H1 (cell line): ENCODE measurements around the gene PEAK3. TPM values are rescaled to one million over a fixed set of nuclear protein-coding genes. Genes with fewer than 3 reads are reported as not detected.

Experiments used
- CTCF ChIA-PET: fragments of 300-600 bp; sonication (Branson Sonifier 250); formaldehyde crosslinking; loops from one replicate; lab custom pipeline; 2021; ENCODE audit not compliant: partially characterized antibody; lab: Charles Lee
- POLR2A ChIA-PET: fragments of 300-600 bp; sonication (Branson Sonifier 250); formaldehyde crosslinking; loops from one replicate; lab custom pipeline; 2021; ENCODE audit warnings: inconsistent platforms; ENCODE audit not compliant: partially characterized antibody; lab: Charles Lee
- DNase-seq, 2 experiments: peaks; one replicate each; pipeline versions ENCODE4 v3.0.0 to v3.0.0-alpha.2; 2010 to 2022; ENCODE audit warnings: low spot score in 2 of 2, low read depth in 1 of 2, mixed read lengths in 1 of 2
- FAIRE-seq: peaks from 2 replicates; lab custom pipeline; 2011; peaks lifted over from hg19 to GRCh38; lab: Jason Lieb, UNC
- H2AFZ ChIP-seq: 2 replicates; pipeline ENCODE4 v1.8.1; 2012; ENCODE audit warnings: low read length, inconsistent platforms
- H2AK5ac ChIP-seq: 2 replicates; pipeline ENCODE4 v1.6.1; 2013; ENCODE audit warnings: low read depth, low read length
- H2BK120ac ChIP-seq: replicated peaks from 2 replicates; pipeline ENCODE3; 2013; ENCODE audit warnings: low read depth, low read length, inconsistent platforms
- H2BK12ac ChIP-seq: 2 replicates; pipeline ENCODE4 v1.6.1; 2013; ENCODE audit warnings: low read depth, low read length
- H2BK15ac ChIP-seq: 2 replicates; pipeline ENCODE4 v1.6.1; 2013; ENCODE audit warnings: low read length
- H2BK20ac ChIP-seq: 2 replicates; pipeline ENCODE4 v1.6.1; 2013; ENCODE audit warnings: low read length
- H2BK5ac ChIP-seq: 2 replicates; pipeline ENCODE4 v1.6.1; 2013; ENCODE audit warnings: low read depth, low read length
- H3K14ac ChIP-seq: 2 replicates; pipeline ENCODE4 v1.6.1; 2013; ENCODE audit warnings: inconsistent platforms; ENCODE audit not compliant: insufficient read length
- H3K18ac ChIP-seq: 2 replicates; pipeline ENCODE4 v1.6.1; 2013; ENCODE audit warnings: low read length; ENCODE audit errors: extremely low read depth
- H3K23ac ChIP-seq: 2 replicates; pipeline ENCODE4 v1.6.1; 2013; ENCODE audit warnings: inconsistent platforms; ENCODE audit not compliant: insufficient read length
- H3K23me2 ChIP-seq: 2 replicates; pipeline ENCODE4 v1.6.1; 2013; ENCODE audit warnings: low read depth, low read length
- H3K27ac ChIP-seq: 2 replicates; pipeline ENCODE4 v1.6.1; 2011; ENCODE audit warnings: low read depth, low read length, inconsistent platforms
- H3K27me3 ChIP-seq, 4 experiments: replicated peaks in 1 of 4; 1 replicate in 1 of 4; 2 replicates in 3 of 4; pipeline versions ENCODE4 v1.6.1 to v1.8.1; 2011 to 2013; ENCODE audit warnings: low read length in 3 of 4, mild to moderate bottlenecking in 3 of 4, inconsistent platforms in 2 of 4, mixed read lengths in 2 of 4, moderate library complexity in 1 of 4; ENCODE audit not compliant: control insufficient read depth in 3 of 4, insufficient read depth in 3 of 4; ENCODE audit errors: extremely low read depth in 1 of 4
- H3K36me3 ChIP-seq, 4 experiments: 2 replicates each; pipeline versions ENCODE4 v1.6.1 to v1.8.1; 2011 to 2013; ENCODE audit warnings: mild to moderate bottlenecking in 4 of 4, low read length in 3 of 4, moderate library complexity in 2 of 4, control low read depth in 1 of 4, inconsistent platforms in 1 of 4; ENCODE audit not compliant: insufficient read depth in 4 of 4, control insufficient read depth in 2 of 4
- H3K4ac ChIP-seq: replicated peaks from 2 replicates; pipeline ENCODE3; 2013; ENCODE audit warnings: low read length, low read depth, mixed read lengths, inconsistent platforms; ENCODE audit not compliant: insufficient read length
- H3K4me1 ChIP-seq, 4 experiments: replicated peaks in 1 of 4; 1 replicate in 1 of 4; 2 replicates in 3 of 4; pipeline versions ENCODE4 v1.6.1 to v1.8.1; 2011 to 2013; ENCODE audit warnings: low read length in 3 of 4, inconsistent platforms in 2 of 4, mixed read lengths in 1 of 4; ENCODE audit not compliant: insufficient read depth in 4 of 4, control insufficient read depth in 3 of 4
- H3K4me2 ChIP-seq, 2 experiments: 2 replicates each; pipeline versions ENCODE4 v1.6.1 to v1.8.1; 2011 to 2013; ENCODE audit warnings: low read depth in 2 of 2, low read length in 2 of 2, control low read depth in 1 of 2, inconsistent platforms in 1 of 2, mild to moderate bottlenecking in 1 of 2; ENCODE audit not compliant: insufficient read depth in 1 of 2
- H3K4me3 ChIP-seq, 4 experiments: fragments of 200-600, 300-600 bp in 1 of 4; sonication (generic), shearing (Covaris generic), sonication (Bioruptor Twin) in 1 of 4; 2 replicates each; pipeline versions ENCODE4 v1.5.1 to v1.8.1; 2011 to 2016; ENCODE audit warnings: low read length in 4 of 4, low read depth in 3 of 4, control low read depth in 2 of 4, inconsistent platforms in 2 of 4, mild to moderate bottlenecking in 2 of 4, mixed read lengths in 1 of 4, moderate library complexity in 1 of 4; ENCODE audit not compliant: insufficient read depth in 2 of 4; ENCODE audit errors: extremely low read depth in 1 of 4
- H3K56ac ChIP-seq: replicated peaks from 2 replicates; pipeline ENCODE3; 2013; ENCODE audit warnings: low read depth, mild to moderate bottlenecking, mixed read lengths, low read length, inconsistent platforms; ENCODE audit not compliant: insufficient read length
- H3K79me1 ChIP-seq: 2 replicates; pipeline ENCODE4 v1.6.1; 2013; ENCODE audit warnings: low read depth, low read length, control low read depth
- H3K79me2 ChIP-seq, 2 experiments: 2 replicates each; pipeline versions ENCODE4 v1.6.1 to v1.8.1; 2012 to 2013; ENCODE audit warnings: low read length in 2 of 2, mild to moderate bottlenecking in 2 of 2, inconsistent platforms in 1 of 2; ENCODE audit not compliant: insufficient read depth in 2 of 2, control insufficient read depth in 1 of 2
- H3K9ac ChIP-seq, 4 experiments: replicated peaks in 1 of 4; 1 replicate in 1 of 4; 2 replicates in 3 of 4; pipeline versions ENCODE4 v1.6.1 to v1.8.1; 2011 to 2013; ENCODE audit warnings: low read depth in 3 of 4, low read length in 3 of 4, control low read depth in 2 of 4, mild to moderate bottlenecking in 2 of 4, moderate library complexity in 2 of 4, inconsistent platforms in 1 of 4; ENCODE audit errors: extremely low read depth in 1 of 4
- H3K9me3 ChIP-seq, 2 experiments: 2 replicates each; pipeline versions ENCODE4 v1.6.1 to v1.8.1; 2012 to 2013; ENCODE audit warnings: mild to moderate bottlenecking in 2 of 2, moderate library complexity in 2 of 2, control low read depth in 1 of 2, inconsistent platforms in 1 of 2, low read depth in 1 of 2, low read length in 1 of 2, mixed read lengths in 1 of 2; ENCODE audit not compliant: insufficient read depth in 2 of 2
- H4K20me1 ChIP-seq, 2 experiments: replicated peaks in 1 of 2; 2 replicates each; pipeline versions ENCODE3 to v1.8.1; 2011 to 2013; ENCODE audit warnings: inconsistent platforms in 2 of 2, low read length in 2 of 2, mild to moderate bottlenecking in 1 of 2; ENCODE audit not compliant: insufficient read depth in 2 of 2, control insufficient read depth in 1 of 2
- H4K5ac ChIP-seq: 2 replicates; pipeline ENCODE4 v1.6.1; 2013; ENCODE audit warnings: low read length, low read depth, mixed read lengths, inconsistent platforms; ENCODE audit not compliant: insufficient read length
- H4K8ac ChIP-seq: 2 replicates; pipeline ENCODE4 v1.8.0; 2013; ENCODE audit warnings: mild to moderate bottlenecking, moderate library complexity, low read length, inconsistent platforms; ENCODE audit not compliant: insufficient read depth; ENCODE audit errors: extremely low read depth
- H4K91ac ChIP-seq: replicated peaks from 2 replicates; pipeline ENCODE3; 2013; ENCODE audit warnings: low read length, mixed read lengths, inconsistent platforms; ENCODE audit not compliant: insufficient read length
- CHD1 ChIP-seq: IDR thresholded peaks from 2 replicates; pipeline ENCODE4 v1.6.1; 2012; ENCODE audit warnings: low read depth, low read length, improper control_type of control experiment
- E2F6 ChIP-seq: IDR thresholded peaks from 2 replicates; pipeline ENCODE4 v1.6.1; 2012; ENCODE audit warnings: inconsistent platforms
- HDAC6 ChIP-seq: IDR thresholded peaks from one replicate; pipeline ENCODE4 v1.7.1; 2012; ENCODE audit warnings: low read depth, mild to moderate bottlenecking, inconsistent platforms, low read length, moderate library complexity
- KDM1A ChIP-seq: fragments of 200-600, 300-600 bp; sonication (generic); IDR thresholded peaks from 2 replicates; pipeline ENCODE4 v1.7.1; 2016; ENCODE audit warnings: mild to moderate bottlenecking, low read length, borderline replicate concordance
- MAX ChIP-seq: IDR thresholded peaks from 2 replicates; pipeline ENCODE4 v1.6.1; 2012; ENCODE audit warnings: inconsistent platforms
- RBBP5 ChIP-seq: IDR thresholded peaks from 2 replicates; pipeline ENCODE4 v1.7.1; 2012; ENCODE audit warnings: low read depth, mild to moderate bottlenecking, inconsistent platforms, low read length, moderate library complexity, borderline replicate concordance
- RNF2 ChIP-seq: fragments of 200-900, 300-1000 bp; sonication (generic); IDR thresholded peaks from 2 replicates; pipeline ENCODE4 v1.7.1; 2016; ENCODE audit warnings: borderline replicate concordance, low read depth, mild to moderate bottlenecking, antibody characterized with exemption, low read length; ENCODE audit not compliant: poor library complexity, severe bottlenecking; ENCODE audit errors: missing control alignments
- SP2 ChIP-seq: IDR thresholded peaks from 2 replicates; pipeline ENCODE4 v1.6.1; 2012; ENCODE audit warnings: mild to moderate bottlenecking, low read length, inconsistent platforms
- WGBS, 2 experiments: shearing (Covaris generic) in 1 of 2; methylation state at CpG; one replicate each; pipeline versions ENCODE4 v1.1.6 to v1.1.7; 2013 to 2015; ENCODE audit warnings: low lambda C conversion rate in 2 of 2, mixed read lengths in 2 of 2, inconsistent platforms in 1 of 2, low coverage in 1 of 2, missing lambda C conversion rate in 1 of 2; ENCODE audit not compliant: insufficient replicate concordance in 2 of 2, insufficient coverage in 1 of 2, insufficient read length in 1 of 2; ENCODE audit errors: extremely low coverage in 1 of 2, missing lambda C conversion rate in 1 of 2; 5-methylcytosine and 5-hydroxymethylcytosine counted together
- polyA plus RNA-seq, 7 experiments: library from polyadenylated mRNA; depleted of rRNA in 3 of 7; stranded (reverse) in 5 of 7; unstranded in 2 of 7; fragments of >200 nt in 5 of 7; fragments of 200-250 nt in 2 of 7; gene quantifications; 1 replicate in 5 of 7; 2 replicates in 1 of 7; 4 replicates in 1 of 7; pipeline versions ENCODE4 v1.2.1 to v1.2.3, GENCODE V29; 2011 to 2013; ENCODE audit warnings: missing spikeins in 2 of 7, mixed read lengths in 2 of 7
- total RNA-seq: library from RNA; stranded (reverse); fragmentation: NEBNext Ultra II Directional; extraction: Animal tissue kit (Norgen Biotek cat#: 25700); gene quantifications from 2 replicates; pipeline ENCODE4 v1.2.1, GENCODE V29; 2021
- TF ChIP-seq, protein P1 (sequence below): IDR thresholded peaks from 2 replicates; pipeline ENCODE4 v1.6.1; 2011; ENCODE audit warnings: low read length, improper control_type of control experiment

PEAK3 gene
- total and polyA plus RNA-seq, 2 of the 8 experiments (the other 6 are each of a cell fraction or from before 2014, with no cell fraction given): not detected

GRCh38 chr19:2243274-2244124, 38.5 kb downstream of the PEAK3 start:
- no peak overlapping the region for H3K56ac ChIP-seq
- POLR2A ChIA-PET: interaction anchor here (0.8 to 10.3 kb wide), 5 partner anchors 13 to 29 kb away, joined by 3 to 206 read pairs (median 5); partner anchors contain the start of genes AMH and JSRP1
- WGBS, 2 experiments: 93% methylated on average over 31 of the region's 32 CpGs; no CpG with 5 or more reads in 1 of the 2 experiments
- H3K4me3 ChIP-seq: no peak overlapping the region
- no peak overlapping the region for H3K23ac ChIP-seq
- no peak overlapping the region for H2BK5ac ChIP-seq
- CTCF ChIA-PET: interaction anchor here (1.1 to 1.2 kb wide), 2 partner anchors 10 to 11 kb away, joined by 4 to 5 read pairs; no protein-coding TSS in a partner anchor
- H2BK20ac ChIP-seq: no peak overlapping the region
- H3K23me2 ChIP-seq: no peaks in the 10 kb centered on the region; the same call in 1 of the 2 replicates
- no peak overlapping the region for H2BK15ac ChIP-seq
- peaks cover 38 to 64% of the 10 kb centered on the region in 2 experiments for H4K20me1 ChIP-seq
- no peaks in the 10 kb centered on the region for H3K9me3 ChIP-seq
- no peaks in the 10 kb centered on the region for H3K27me3 ChIP-seq
- FAIRE-seq: no peak
- H3K9ac ChIP-seq: no peak overlapping the region
- no peak overlapping the region; the same call in 1 of the 2 replicates for H3K18ac ChIP-seq
- peaks cover 31 to 56% of the 10 kb centered on the region in 2 experiments for H3K79me2 ChIP-seq
- H3K36me3 ChIP-seq: peaks cover 28 to 49% (median 45%) of the 10 kb centered on the region in 4 experiments
- H4K91ac ChIP-seq: no peak overlapping the region
- H3K14ac ChIP-seq: no peak overlapping the region
- no peak overlapping the region for H3K4me2 ChIP-seq
- H2BK12ac ChIP-seq: no peak overlapping the region
- H4K5ac ChIP-seq: no peak overlapping the region
- H2AFZ ChIP-seq: no peak overlapping the region
- H3K4ac ChIP-seq: no peak overlapping the region
- DNase-seq: no peak
- H4K8ac ChIP-seq: peak overlapping the region; percentile 16; the same call in 1 of the 2 replicates
- peaks cover 20% of the 10 kb centered on the region for H3K79me1 ChIP-seq
- H3K27ac ChIP-seq: no peak overlapping the region
- H2AK5ac ChIP-seq: no peak overlapping the region
- H3K4me1 ChIP-seq: peaks cover 0 to 16% (median 8%) of the 10 kb centered on the region in 4 experiments; a peak in 5 of 7 replicates
- no peak overlapping the region for H2BK120ac ChIP-seq
- no peak for TF ChIP-seq CHD1
- TF ChIP-seq, protein P1, sequence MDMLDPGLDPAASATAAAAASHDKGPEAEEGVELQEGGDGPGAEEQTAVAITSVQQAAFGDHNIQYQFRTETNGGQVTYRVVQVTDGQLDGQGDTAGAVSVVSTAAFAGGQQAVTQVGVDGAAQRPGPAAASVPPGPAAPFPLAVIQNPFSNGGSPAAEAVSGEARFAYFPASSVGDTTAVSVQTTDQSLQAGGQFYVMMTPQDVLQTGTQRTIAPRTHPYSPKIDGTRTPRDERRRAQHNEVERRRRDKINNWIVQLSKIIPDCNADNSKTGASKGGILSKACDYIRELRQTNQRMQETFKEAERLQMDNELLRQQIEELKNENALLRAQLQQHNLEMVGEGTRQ: no peak
- no peak for TF ChIP-seq RNF2
- TF ChIP-seq SP2: no peak
- no peak for TF ChIP-seq HDAC6
- no peak for TF ChIP-seq RBBP5
- TF ChIP-seq MAX: no peak
- TF ChIP-seq KDM1A: no peak
- no peak for TF ChIP-seq E2F6
